ENCODE results near the gene RAB7A. TPM values are rescaled to one million over a fixed set of nuclear protein-coding genes. Genes with fewer than 3 reads are reported as not detected.
"Not testable (repeated sequence)": the region's sequence is repeated elsewhere in the genome, so short reads cannot be mapped to it uniquely, and the experiment has no call there.

The RAB7A gene
- total RNA-seq, 1 donor from 2014 or later: 90.3 TPM

DNA sequence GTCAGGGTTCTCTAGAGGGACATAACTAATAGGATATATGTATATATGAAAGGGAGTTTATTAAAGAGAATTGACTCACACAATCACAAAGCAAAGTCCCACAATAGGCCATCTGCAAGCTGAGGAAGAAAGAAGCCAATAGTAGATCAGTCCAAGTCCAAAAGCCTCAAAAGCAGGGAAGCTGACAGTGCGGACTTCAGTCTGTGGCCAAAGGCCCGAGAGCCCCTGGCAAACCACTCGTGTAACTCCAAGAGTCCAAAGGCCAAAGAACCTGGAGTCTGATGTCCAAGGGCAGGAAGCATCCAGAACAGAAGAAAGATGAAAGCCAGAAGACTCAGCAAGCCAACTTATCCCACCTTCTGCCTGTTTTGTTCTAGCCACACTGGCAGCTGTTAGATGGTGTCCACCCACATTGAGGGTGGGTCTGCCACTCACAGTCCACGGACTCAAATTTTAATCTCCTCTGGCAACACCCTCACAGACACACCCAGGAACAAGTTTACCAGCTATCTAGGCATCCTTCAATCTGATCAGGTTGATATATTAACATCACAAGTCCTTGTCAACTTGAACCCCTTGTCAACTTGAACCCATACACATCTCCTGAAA is 99.2 kb downstream of the RAB7A start:
- intact Hi-C loops (cut with DNase I): no loop called here
- Histone ChIP-seq H3K9me3 (no peaks in the 10 kb centered on the region), H3K4me1 (peaks cover 0 to 9% of the 10 kb centered on the region in 2 donors), H3K27me3 (no peaks in the 10 kb centered on the region), H3K4me3 (no peak overlapping the region), H3K36me3 (peaks cover 0 to 3% of the 10 kb centered on the region in 2 donors), H3K27ac (no peak overlapping the region)
- no peak for DNase-seq (ENCODE audit: low spot score in 2 of 2)
- TF ChIP-seq, protein P1, sequence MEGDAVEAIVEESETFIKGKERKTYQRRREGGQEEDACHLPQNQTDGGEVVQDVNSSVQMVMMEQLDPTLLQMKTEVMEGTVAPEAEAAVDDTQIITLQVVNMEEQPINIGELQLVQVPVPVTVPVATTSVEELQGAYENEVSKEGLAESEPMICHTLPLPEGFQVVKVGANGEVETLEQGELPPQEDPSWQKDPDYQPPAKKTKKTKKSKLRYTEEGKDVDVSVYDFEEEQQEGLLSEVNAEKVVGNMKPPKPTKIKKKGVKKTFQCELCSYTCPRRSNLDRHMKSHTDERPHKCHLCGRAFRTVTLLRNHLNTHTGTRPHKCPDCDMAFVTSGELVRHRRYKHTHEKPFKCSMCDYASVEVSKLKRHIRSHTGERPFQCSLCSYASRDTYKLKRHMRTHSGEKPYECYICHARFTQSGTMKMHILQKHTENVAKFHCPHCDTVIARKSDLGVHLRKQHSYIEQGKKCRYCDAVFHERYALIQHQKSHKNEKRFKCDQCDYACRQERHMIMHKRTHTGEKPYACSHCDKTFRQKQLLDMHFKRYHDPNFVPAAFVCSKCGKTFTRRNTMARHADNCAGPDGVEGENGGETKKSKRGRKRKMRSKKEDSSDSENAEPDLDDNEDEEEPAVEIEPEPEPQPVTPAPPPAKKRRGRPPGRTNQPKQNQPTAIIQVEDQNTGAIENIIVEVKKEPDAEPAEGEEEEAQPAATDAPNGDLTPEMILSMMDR (IDR thresholded peaks at IDR 0.05): no peak

DNA sequence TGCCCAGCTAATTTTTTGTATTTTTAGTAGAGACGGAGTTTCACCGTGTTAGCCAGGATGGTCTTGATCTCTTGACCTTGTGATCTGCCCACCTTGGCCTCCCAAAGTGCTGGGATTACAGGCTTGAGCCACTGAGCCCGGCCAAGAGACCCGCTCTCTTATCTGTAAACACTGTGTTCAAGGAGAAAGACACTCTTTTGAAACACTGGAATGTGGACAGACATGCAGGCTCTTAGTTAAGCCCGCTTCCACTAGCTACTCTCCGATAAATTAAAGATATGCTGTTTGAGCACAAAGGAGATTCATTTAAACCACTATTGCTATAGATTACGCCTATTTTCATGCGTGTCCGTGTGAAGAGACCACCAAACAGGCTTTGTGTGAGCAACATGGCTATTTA is 103.1 kb downstream of the RAB7A start:
- H3K36me3 ChIP-seq; intact Hi-C loops (cut with DNase I); DNase-seq (ENCODE audit: low spot score in 2 of 2); H3K9me3 ChIP-seq; H3K4me1 ChIP-seq; H3K27me3 ChIP-seq; H3K27ac ChIP-seq; H3K4me3 ChIP-seq: not testable (repeated sequence)

DNA sequence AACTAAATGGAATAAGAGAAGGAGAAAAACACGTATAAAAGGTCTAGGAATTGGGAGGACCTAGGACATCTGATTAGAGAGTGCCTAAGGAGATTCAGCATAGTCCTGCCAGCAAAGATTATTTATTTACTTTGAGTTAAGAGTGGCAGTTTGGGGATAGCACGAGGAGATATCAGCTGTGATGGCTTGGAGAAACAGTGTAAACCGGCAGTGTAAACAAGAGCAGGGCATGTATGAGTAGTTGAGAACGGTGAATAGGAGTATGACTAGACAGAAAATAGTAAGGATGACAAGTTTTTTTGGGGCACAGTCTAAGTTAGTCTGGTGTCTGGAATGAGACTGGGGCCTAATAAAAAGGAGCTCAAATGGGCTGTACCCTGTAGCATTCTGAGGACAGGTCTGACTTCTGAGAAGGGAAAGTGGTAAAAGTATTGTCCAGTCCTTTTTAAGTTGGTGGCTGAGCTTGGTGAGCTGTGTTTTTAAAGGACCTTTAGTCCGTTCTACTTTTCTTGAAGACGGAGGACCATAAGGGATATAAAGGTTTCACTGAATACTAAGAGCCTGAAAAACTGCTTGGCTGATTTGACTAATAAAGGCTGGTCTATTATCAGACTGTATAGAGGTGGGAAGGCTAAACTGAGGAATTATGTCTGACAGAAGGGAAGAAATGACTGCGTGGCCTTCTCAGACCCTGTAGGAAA is 104.1 kb downstream of the RAB7A start:
- H3K9me3 ChIP-seq; H3K4me1 ChIP-seq; intact Hi-C loops (cut with DNase I); DNase-seq (ENCODE audit: low spot score in 2 of 2); H3K4me3 ChIP-seq; H3K27me3 ChIP-seq; H3K36me3 ChIP-seq; H3K27ac ChIP-seq: not testable (repeated sequence)

DNA sequence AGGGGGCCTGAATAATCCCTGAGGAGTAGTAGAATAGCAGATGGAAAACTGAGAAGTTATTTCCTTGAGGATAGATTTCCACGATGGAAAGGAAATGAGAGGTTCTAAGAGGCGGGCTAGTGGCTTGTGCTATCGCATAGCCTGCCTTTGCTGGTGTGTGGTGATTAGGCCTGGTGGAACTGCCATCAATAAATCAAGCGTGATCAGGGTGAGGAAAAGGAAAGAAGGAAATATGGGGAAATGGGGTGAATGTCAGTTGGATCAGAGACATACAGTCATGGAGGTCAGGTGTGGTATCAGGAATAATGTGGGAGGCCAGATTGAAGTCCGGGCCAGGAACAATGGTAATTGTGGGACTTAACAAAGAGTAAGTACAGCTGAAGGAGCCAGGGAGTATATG is 104.8 kb downstream of the RAB7A start:
- H3K4me1 ChIP-seq; H3K27ac ChIP-seq; H3K9me3 ChIP-seq; H3K4me3 ChIP-seq; DNase-seq (ENCODE audit: low spot score in 2 of 2); H3K36me3 ChIP-seq; H3K27me3 ChIP-seq; intact Hi-C loops (cut with DNase I): not testable (repeated sequence)

DNA sequence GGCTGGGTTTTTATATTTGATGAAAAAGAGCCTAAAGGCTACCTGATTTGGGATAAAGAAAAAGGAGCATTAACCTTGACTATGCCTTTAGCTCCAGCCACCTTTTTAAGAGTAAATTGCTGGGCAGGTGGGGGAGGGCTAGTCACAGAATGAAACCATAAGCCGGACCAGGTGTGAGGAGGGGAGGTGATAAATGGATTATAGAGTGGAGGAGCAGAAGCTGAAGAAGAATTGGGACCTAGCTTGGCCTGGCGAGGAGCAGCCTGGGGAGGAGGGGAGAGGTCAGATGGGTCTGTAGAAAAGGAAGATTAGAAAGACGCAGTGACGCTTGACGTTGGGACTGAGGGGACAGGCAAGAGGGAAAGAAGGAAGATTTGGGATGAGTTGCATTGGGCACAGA is 107.0 kb downstream of the RAB7A start:
- H3K4me3 ChIP-seq; DNase-seq (ENCODE audit: low spot score in 2 of 2); intact Hi-C loops (cut with DNase I); H3K27ac ChIP-seq; H3K36me3 ChIP-seq; H3K9me3 ChIP-seq; H3K4me1 ChIP-seq; H3K27me3 ChIP-seq: not testable (repeated sequence)

DNA sequence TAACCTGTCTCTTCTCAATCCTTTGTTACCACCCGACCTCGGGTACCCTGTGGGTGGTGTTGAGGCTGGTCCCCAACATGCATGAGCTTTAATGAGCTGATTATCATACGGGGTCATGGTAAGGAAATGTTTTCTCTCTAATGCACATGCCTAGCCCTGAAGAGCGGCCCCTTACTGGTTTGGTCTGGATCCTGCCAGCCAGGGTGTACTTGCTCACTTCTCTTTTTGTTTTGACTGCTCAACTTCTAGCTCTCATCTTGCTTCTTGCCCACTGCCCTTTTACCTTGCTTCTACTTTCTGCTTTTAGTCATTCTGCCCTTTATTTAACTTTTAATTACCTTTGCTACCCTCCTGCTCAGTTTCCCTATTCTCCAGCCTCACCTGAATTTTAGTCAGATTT is 109.1 kb downstream of the RAB7A start:
- intact Hi-C loops (cut with DNase I): no loop called here
- H3K9me3 ChIP-seq: no peaks in the 10 kb centered on the region
- H3K27ac ChIP-seq: no peak overlapping the region
- no peak overlapping the region for H3K4me3 ChIP-seq
- H3K36me3 ChIP-seq: no peaks in the 10 kb centered on the region
- TF ChIP-seq, protein P1 (IDR thresholded peaks at IDR 0.05): no peak
- no peak for DNase-seq (ENCODE audit: low spot score in 2 of 2)
- H3K4me1 ChIP-seq: no peaks in the 10 kb centered on the region
- no peaks in the 10 kb centered on the region for H3K27me3 ChIP-seq

DNA sequence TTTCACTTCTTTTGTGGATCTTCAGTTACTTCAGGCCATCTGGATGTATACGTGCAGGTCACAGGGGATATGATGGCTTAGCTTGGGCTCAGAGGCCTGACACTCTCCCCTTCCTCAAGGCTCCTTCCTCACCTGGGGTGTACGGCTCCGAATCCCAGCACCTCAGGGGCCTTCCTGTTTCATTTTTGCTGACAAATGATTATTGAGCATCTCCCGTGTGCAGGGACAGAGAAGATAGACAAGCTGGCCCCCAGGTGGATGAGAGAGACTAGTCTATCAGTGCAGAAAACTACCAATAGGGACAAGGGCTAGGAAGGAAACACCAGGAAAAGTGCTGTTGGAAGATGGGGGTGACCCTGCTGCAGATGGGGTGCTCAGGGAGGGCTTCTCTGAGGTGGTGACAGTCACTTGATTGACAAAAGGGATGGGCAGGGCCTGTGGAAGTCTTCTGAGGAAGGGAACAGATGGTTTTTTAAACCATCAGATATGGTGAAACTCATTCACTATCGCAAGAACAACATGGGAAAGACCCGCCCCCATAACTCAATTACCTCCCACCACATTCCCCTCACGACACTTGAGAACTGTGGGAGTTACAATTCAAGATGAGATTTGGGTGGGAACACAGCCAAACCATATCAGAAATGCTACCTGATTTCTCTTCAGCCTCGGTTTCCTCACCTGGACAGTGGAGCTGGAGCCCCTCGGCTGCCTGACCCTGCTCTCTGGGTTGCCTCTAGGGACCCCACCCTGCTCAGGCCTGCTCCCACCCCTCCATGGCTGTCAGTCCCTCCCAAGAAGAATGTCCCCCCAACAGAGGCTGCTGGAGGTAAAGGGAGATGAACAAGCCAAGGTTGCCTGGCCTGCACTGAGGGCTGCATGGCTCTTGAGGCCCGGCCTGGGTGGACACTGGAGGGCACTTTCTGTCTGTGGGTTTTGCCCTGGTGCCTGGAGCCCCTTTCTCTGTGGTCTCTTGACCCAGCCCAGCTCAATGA is 116.2 kb downstream of the RAB7A start:
- Histone ChIP-seq H3K36me3 (no peaks in the 10 kb centered on the region), H3K27ac (no peak overlapping the region), H3K4me1 (peaks cover 0 to 5% of the 10 kb centered on the region in 2 donors), H3K4me3 (no peak overlapping the region), H3K9me3 (no peaks in the 10 kb centered on the region), H3K27me3 (no peaks in the 10 kb centered on the region)
- intact Hi-C loops (cut with DNase I): no loop called here
- TF ChIP-seq, protein P1 (IDR thresholded peaks at IDR 0.05): no peak
- DNase-seq (ENCODE audit: low spot score in 2 of 2): no peak

Measured in ascending aorta (tissue), 2 donors.